OCI-LY7 (cell line): ENCODE results near the gene FGD3. TPM values are rescaled to one million over a fixed set of nuclear protein-coding genes. Genes with fewer than 3 reads are reported as not detected.
A peak's percentile ranks its signal among the peaks of the same experiment; 100 is the strongest.

ENCODE experiments used
- BruUV-seq: library from RNA; stranded (reverse); fragments of 400-500 nt; replicated peaks from 2 replicates; lab custom pipeline; 2021; lab: Mats Ljungman, UMichigan
- CTCF ChIA-PET: fragments of 300-600 bp; sonication (Branson Sonifier 250); formaldehyde crosslinking; loops from one replicate; lab custom pipeline; 2022; ENCODE audit warnings: antibody characterized with exemption; ENCODE audit not compliant: unreplicated experiment; lab: Charles Lee
- POLR2A ChIA-PET: fragments of 300-600 bp; sonication (Branson Sonifier 250); formaldehyde crosslinking; loops from one replicate; lab custom pipeline; 2022; ENCODE audit warnings: antibody characterized with exemption; lab: Charles Lee
- DNase-seq: peaks from one replicate; pipeline ENCODE4 v3.0.0-alpha.2; 2015; ENCODE audit warnings: low spot score
- H2AFZ ChIP-seq: fragments of 200-600 bp; sonication (generic), shearing (Covaris generic); 2 replicates; pipeline ENCODE4 v1.6.1; 2014; ENCODE audit warnings: mild to moderate bottlenecking, antibody characterized with exemption, low read length, moderate library complexity
- H3K27ac ChIP-seq: fragments of 200-600 bp; sonication (generic); 2 replicates; pipeline ENCODE4 v1.5.1; 2014; ENCODE audit warnings: mixed run types, low read depth, mild to moderate bottlenecking, moderate library complexity, low read length, inconsistent platforms; ENCODE audit not compliant: poor library complexity, severe bottlenecking
- H3K36me3 ChIP-seq: fragments of 200-600 bp; sonication (generic); 2 replicates; pipeline ENCODE4 v1.6.1; 2014; ENCODE audit warnings: mild to moderate bottlenecking, antibody characterized with exemption, low read length, moderate library complexity, mixed read lengths; ENCODE audit not compliant: insufficient read depth
- H3K4me1 ChIP-seq: fragments of 200-600 bp; sonication (generic); 2 replicates; pipeline ENCODE4 v1.5.1; 2014; ENCODE audit warnings: mild to moderate bottlenecking, low read length; ENCODE audit not compliant: insufficient read depth, poor library complexity, severe bottlenecking
- H3K4me2 ChIP-seq: fragments of 200-600 bp; sonication (generic); 2 replicates; pipeline ENCODE4 v1.6.1; 2014; ENCODE audit warnings: mild to moderate bottlenecking, low read length
- H3K4me3 ChIP-seq: fragments of 200-600 bp; sonication (generic); 2 replicates; pipeline ENCODE4 v1.5.1; 2014; ENCODE audit warnings: mild to moderate bottlenecking, low read depth, low read length; ENCODE audit not compliant: poor library complexity, severe bottlenecking
- H3K79me2 ChIP-seq: fragments of 200-600 bp; sonication (generic); 2 replicates; pipeline ENCODE4 v1.6.1; 2016; ENCODE audit warnings: low read depth, mild to moderate bottlenecking, low read length, moderate library complexity, mixed read lengths; ENCODE audit not compliant: insufficient read depth
- H3K9me2 ChIP-seq: fragments of 200-600 bp; sonication (generic); 2 replicates; pipeline ENCODE4 v1.6.1; 2016; ENCODE audit warnings: mild to moderate bottlenecking, low read length, mixed read lengths; ENCODE audit not compliant: insufficient read depth
- H3K9me3 ChIP-seq: fragments of 200-600 bp; sonication (generic); 2 replicates; pipeline ENCODE4 v1.6.1; 2014; ENCODE audit warnings: mild to moderate bottlenecking, mixed run types, low read length, mixed read lengths
- H4K20me1 ChIP-seq: fragments of 200-600 bp; sonication (generic); 2 replicates; pipeline ENCODE4 v1.6.1; 2014; ENCODE audit warnings: mild to moderate bottlenecking, antibody characterized with exemption, low read length, moderate library complexity, mixed read lengths; ENCODE audit not compliant: insufficient read depth
- EZH2phosphoT487 ChIP-seq: fragments of 200-600 bp; sonication (generic); IDR thresholded peaks from 2 replicates; pipeline ENCODE4 v1.6.1; 2018; ENCODE audit warnings: low read depth, borderline replicate concordance, mild to moderate bottlenecking, mixed run types, antibody characterized with exemption, low read length, moderate library complexity, mixed read lengths
- intact Hi-C: fragments of 100-400 bp; cut with micrococcal nuclease; formaldehyde crosslinking; loops from one replicate; pipeline ENCODE4 v1.10.0; 2022; ENCODE audit not compliant: unreplicated experiment
- total RNA-seq, 2 experiments: library from RNA; depleted of rRNA in 1 of 2; stranded (reverse); fragments of >200 nt in 1 of 2; shearing (Covaris generic) in 1 of 2; gene quantifications; 2 replicates each; pipeline ENCODE4 v1.2.3, GENCODE V29; 2014 to 2022
- TF ChIP-seq, protein P1 (sequence below): fragments of 200-600 bp; sonication (generic); conservative IDR thresholded peaks from 2 replicates; pipeline ENCODE4 v1.5.1; 2014; ENCODE audit warnings: mild to moderate bottlenecking, antibody characterized with exemption, low read length, moderate library complexity, mixed read lengths

FGD3 gene
- total RNA-seq, 2 experiments from 2014 or later = 22.1 to 22.9 TPM

DNA sequence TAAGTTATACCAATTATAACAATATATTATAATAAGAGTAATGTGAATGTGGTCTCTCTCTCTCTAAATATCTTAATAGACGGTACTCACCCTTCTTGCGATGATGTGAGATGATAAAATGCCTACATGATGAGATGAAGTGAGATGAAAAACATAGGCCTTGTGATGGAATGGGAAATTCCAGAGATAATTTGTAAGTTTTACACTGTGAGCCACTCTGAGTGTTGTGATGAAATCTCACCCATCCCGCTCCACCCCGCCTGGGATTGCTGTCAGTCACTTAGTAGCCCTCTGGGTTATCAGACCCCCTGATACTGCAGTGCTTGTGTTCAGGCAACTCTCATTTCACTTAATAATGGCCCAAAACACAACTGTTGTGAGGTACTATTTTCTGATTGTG lies 121.6 kb downstream of the FGD3 start:
- H2AFZ ChIP-seq = no peak overlapping the region
- H3K79me2 ChIP-seq = peaks cover 55% of the 10 kb centered on the region
- TSS peak; percentile 26 for BruUV-seq
- no peak for TF ChIP-seq EZH2phosphoT487
- TF ChIP-seq, protein P1, sequence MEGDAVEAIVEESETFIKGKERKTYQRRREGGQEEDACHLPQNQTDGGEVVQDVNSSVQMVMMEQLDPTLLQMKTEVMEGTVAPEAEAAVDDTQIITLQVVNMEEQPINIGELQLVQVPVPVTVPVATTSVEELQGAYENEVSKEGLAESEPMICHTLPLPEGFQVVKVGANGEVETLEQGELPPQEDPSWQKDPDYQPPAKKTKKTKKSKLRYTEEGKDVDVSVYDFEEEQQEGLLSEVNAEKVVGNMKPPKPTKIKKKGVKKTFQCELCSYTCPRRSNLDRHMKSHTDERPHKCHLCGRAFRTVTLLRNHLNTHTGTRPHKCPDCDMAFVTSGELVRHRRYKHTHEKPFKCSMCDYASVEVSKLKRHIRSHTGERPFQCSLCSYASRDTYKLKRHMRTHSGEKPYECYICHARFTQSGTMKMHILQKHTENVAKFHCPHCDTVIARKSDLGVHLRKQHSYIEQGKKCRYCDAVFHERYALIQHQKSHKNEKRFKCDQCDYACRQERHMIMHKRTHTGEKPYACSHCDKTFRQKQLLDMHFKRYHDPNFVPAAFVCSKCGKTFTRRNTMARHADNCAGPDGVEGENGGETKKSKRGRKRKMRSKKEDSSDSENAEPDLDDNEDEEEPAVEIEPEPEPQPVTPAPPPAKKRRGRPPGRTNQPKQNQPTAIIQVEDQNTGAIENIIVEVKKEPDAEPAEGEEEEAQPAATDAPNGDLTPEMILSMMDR = no peak
- POLR2A ChIA-PET = no interaction called here
- CTCF ChIA-PET = no interaction called here
- DNase-seq = no peak
- H3K9me3 ChIP-seq = peaks cover 6% of the 10 kb centered on the region; the same call in 1 of the 2 replicates
- intact Hi-C loops = loop anchor here (10.0 kb wide), 1 partner anchor 304 kb away; the partner anchor contains the start of gene BICD2
- no peaks in the 10 kb centered on the region for H3K9me2 ChIP-seq
- H3K4me2 ChIP-seq = no peak overlapping the region
- peaks cover 89% of the 10 kb centered on the region for H3K36me3 ChIP-seq
- H3K4me1 ChIP-seq = peaks cover 37% of the 10 kb centered on the region
- H3K27ac ChIP-seq = no peak overlapping the region
- no peak overlapping the region for H3K4me3 ChIP-seq
- no peaks in the 10 kb centered on the region for H4K20me1 ChIP-seq

DNA sequence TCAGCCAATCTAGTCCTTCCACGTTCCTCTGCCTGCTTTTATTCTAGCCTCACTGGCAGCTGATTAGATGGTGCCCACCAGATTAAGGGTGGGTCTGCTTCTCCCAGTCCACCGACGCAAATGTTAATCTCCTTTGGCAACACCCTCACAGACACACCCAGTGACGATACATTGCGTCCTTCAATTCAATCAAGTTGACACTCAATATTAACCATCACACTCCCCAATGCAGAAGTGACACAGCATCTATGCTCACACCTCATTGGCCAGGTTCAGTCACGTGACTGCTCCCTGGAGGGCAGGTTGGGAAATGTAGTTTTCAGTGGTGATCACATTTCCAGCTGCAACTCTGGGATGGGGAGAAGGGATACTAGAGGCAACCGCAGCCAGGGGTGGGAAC lies 124.1 kb downstream of the FGD3 start:
- H4K20me1 ChIP-seq = no peaks in the 10 kb centered on the region
- no peak overlapping the region for H3K4me2 ChIP-seq
- peak; percentile 49 for DNase-seq
- no peak overlapping the region for H2AFZ ChIP-seq
- BruUV-seq = no TSS peak
- ChIA-PET POLR2A (no interaction called here), CTCF (no interaction called here)
- H3K36me3 ChIP-seq = peaks cover 79% of the 10 kb centered on the region
- no peak for TF ChIP-seq EZH2phosphoT487
- TF ChIP-seq, protein P1 = no peak
- intact Hi-C loops = no loop called here
- no peak overlapping the region for H3K4me3 ChIP-seq
- peaks cover 36% of the 10 kb centered on the region; the same call in 1 of the 2 replicates for H3K79me2 ChIP-seq
- peaks cover 6% of the 10 kb centered on the region; the same call in 1 of the 2 replicates for H3K9me3 ChIP-seq
- peaks cover 17% of the 10 kb centered on the region for H3K4me1 ChIP-seq
- no peak overlapping the region for H3K27ac ChIP-seq
- H3K9me2 ChIP-seq = no peaks in the 10 kb centered on the region

DNA sequence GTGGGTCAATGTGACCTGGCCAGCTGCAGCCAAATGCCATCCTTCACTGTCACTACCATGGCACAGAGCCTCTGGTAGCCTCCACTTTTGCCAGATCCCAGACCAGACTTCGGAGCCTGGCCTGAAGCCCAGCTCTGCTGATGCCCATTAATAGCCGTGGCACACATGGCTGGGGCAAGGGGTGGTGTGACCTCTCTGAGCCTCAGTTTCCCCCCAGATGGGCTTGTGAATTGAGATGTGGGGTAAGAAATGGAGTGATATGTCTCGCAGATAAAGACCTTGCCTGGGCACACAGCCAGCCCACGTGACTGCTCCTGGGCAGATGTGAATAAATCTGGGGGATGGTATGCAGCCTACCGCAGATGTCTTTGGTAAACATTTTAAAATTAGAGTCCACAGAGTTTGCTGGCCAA lies 125.1 kb downstream of the FGD3 start:
- peaks cover 6% of the 10 kb centered on the region; the same call in 1 of the 2 replicates for H3K9me3 ChIP-seq
- peak overlapping the region; percentile 42 for H3K4me2 ChIP-seq
- H3K9me2 ChIP-seq = no peaks in the 10 kb centered on the region
- H3K4me3 ChIP-seq = no peak overlapping the region
- H3K4me1 ChIP-seq = peaks cover 17% of the 10 kb centered on the region
- POLR2A ChIA-PET = interaction anchor here (0.6 kb wide), 1 partner anchor 44 kb away, joined by 3 read pairs; no protein-coding TSS in a partner anchor
- peaks cover 28% of the 10 kb centered on the region; the same call in 1 of the 2 replicates for H3K79me2 ChIP-seq
- no peak for TF ChIP-seq EZH2phosphoT487
- TF ChIP-seq, protein P1 = no peak
- H3K36me3 ChIP-seq = peaks cover 79% of the 10 kb centered on the region
- no TSS peak for BruUV-seq
- no peak overlapping the region for H2AFZ ChIP-seq
- CTCF ChIA-PET = no interaction called here
- DNase-seq = no peak
- no peaks in the 10 kb centered on the region for H4K20me1 ChIP-seq
- intact Hi-C loops = no loop called here
- H3K27ac ChIP-seq = no peak overlapping the region
